ENCODE measurements around the gene MARCOL. TPM values are rescaled to one million over a fixed set of nuclear protein-coding genes. Genes with fewer than 3 reads are reported as not detected.
"Not testable (repeated sequence)": the region's sequence is repeated elsewhere in the genome, so short reads cannot be mapped to it uniquely, and the experiment has no call there.

MARCOL gene
- total RNA-seq, 1 experiment from 2014 or later, result not detected

DNA sequence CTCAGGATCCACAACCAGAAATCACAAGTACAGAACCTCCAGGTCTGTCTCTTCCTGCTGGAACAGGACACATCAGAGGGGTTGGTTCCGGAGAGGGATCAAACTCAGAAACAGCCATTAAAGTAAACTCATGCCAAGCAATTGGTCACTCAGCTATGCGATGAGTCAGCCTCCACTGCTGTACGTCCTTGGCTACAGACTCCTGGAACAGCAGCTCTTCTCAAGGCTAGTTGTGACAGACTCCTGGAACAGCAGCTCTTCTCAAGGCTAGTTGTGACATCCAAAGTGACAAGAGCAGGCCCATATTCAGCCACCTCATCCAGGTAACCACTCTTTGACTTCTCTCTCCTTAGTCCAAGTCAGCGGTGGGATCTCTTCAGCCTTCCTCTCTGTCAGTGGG is 30.2 kb downstream of the MARCOL start, which contains the start of gene SPINK13:
Gene SPINK13, plus strand, starts transcription at position 229 of the 400 bp plus-strand sequence. CDS start 1,279 bp downstream, outside the sequence.
- Histone ChIP-seq H3K27me3 (ENCODE audit: control insufficient read depth, insufficient read depth, low read length) (no peaks in the 10 kb centered on the region), H3K9me3 (ENCODE audit: control insufficient read depth, insufficient read depth, low read depth, low read length) (no peaks in the 10 kb centered on the region), H3K27ac (ENCODE audit: low read length) (no peak within 1 kb of the TSS), H3K4me3 (ENCODE audit: low read depth in 2 of 2, low read length in 2 of 2) (no peak within 1 kb of the TSS), H3K36me3 (ENCODE audit: control insufficient read depth, insufficient read depth, low read length) (no peaks in the 10 kb centered on the region), H3K4me1 (ENCODE audit: control insufficient read depth, insufficient read depth, low read length) (no peaks in the 10 kb centered on the region)
- DNase-seq (ENCODE audit: low read depth, low spot score) (no peak), ATAC-seq (no peak)
- ChIA-PET POLR2A (no interaction called here), CTCF (no interaction called here)
- no TSS peak for BruUV-seq (replicated peaks)
- no peak for TF ChIP-seq POLR2AphosphoS5 (IDR thresholded peaks at IDR 0.05; ENCODE audit: low read depth, low read length)
- no peak for TF ChIP-seq TCF7L2 (IDR thresholded peaks at IDR 0.05; ENCODE audit: low read depth, low read length)
- TF ChIP-seq SIN3A (IDR thresholded peaks at IDR 0.05; ENCODE audit: borderline replicate concordance, insufficient read depth, low read depth, low read length), result no peak
- TF ChIP-seq, protein P1, sequence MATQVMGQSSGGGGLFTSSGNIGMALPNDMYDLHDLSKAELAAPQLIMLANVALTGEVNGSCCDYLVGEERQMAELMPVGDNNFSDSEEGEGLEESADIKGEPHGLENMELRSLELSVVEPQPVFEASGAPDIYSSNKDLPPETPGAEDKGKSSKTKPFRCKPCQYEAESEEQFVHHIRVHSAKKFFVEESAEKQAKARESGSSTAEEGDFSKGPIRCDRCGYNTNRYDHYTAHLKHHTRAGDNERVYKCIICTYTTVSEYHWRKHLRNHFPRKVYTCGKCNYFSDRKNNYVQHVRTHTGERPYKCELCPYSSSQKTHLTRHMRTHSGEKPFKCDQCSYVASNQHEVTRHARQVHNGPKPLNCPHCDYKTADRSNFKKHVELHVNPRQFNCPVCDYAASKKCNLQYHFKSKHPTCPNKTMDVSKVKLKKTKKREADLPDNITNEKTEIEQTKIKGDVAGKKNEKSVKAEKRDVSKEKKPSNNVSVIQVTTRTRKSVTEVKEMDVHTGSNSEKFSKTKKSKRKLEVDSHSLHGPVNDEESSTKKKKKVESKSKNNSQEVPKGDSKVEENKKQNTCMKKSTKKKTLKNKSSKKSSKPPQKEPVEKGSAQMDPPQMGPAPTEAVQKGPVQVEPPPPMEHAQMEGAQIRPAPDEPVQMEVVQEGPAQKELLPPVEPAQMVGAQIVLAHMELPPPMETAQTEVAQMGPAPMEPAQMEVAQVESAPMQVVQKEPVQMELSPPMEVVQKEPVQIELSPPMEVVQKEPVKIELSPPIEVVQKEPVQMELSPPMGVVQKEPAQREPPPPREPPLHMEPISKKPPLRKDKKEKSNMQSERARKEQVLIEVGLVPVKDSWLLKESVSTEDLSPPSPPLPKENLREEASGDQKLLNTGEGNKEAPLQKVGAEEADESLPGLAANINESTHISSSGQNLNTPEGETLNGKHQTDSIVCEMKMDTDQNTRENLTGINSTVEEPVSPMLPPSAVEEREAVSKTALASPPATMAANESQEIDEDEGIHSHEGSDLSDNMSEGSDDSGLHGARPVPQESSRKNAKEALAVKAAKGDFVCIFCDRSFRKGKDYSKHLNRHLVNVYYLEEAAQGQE (IDR thresholded peaks at IDR 0.05; ENCODE audit: insufficient read depth in 1 of 2, low read depth in 2 of 2, low read length in 1 of 2), result no peak
- intact Hi-C loops (cut with micrococcal nuclease; ENCODE audit: unreplicated experiment), result no loop called here
- in situ Hi-C loops (cut with HindIII; ENCODE audit: low pct_unique_long_range_greater_than_20kb, low sequenced_read_pairs), result no loop called here

DNA sequence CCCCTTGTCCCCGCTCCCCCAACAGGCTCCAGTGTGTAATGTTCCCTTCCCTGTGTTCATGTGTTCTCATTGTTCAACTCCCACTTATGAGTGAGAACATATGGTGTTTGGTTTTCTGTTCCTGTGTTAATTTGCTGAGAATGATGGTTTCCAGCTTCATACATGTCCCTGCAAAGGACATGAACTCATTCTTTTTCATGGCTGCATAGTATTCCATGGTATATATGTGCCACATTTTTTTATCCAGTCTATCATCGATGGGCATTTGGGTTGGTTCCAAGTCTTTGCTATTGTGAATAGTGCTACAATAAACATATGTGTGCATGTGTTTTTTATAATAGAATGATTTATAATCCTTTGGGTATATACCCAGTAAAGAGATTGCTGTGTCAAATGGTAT is 36.8 kb downstream of the MARCOL start:
- DNase-seq (ENCODE audit: low read depth, low spot score); CTCF ChIA-PET; POLR2A ChIA-PET; BruUV-seq (replicated peaks); H3K27ac ChIP-seq (ENCODE audit: low read length); H3K9me3 ChIP-seq (ENCODE audit: control insufficient read depth, insufficient read depth, low read depth, low read length); H3K4me1 ChIP-seq (ENCODE audit: control insufficient read depth, insufficient read depth, low read length); ATAC-seq; H3K36me3 ChIP-seq (ENCODE audit: control insufficient read depth, insufficient read depth, low read length); in situ Hi-C loops (cut with HindIII; ENCODE audit: low pct_unique_long_range_greater_than_20kb, low sequenced_read_pairs); H3K27me3 ChIP-seq (ENCODE audit: control insufficient read depth, insufficient read depth, low read length); intact Hi-C loops (cut with micrococcal nuclease; ENCODE audit: unreplicated experiment); H3K4me3 ChIP-seq (ENCODE audit: low read depth in 2 of 2, low read length in 2 of 2): not testable (repeated sequence)

DNA sequence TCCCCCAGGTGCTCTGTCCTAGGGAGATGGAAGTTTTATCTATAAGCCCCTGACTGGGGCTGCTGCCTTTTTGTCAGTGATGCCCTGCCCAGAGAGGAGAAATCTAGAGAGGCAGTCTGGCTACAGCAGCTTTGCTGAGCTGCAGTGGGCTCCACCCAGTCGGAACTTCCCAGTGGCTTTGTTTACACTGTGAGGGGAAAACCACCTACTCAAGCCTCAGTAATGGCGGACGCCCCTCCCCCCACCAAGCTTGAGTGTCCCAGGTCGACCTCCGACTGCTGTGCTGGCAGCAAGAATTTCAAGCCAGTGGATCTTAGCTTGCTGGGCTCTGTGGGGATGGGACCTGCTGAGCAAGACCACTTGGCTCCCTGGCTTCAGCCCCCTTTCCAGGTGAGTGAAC is 42.6 kb downstream of the MARCOL start:
- H3K27ac ChIP-seq (ENCODE audit: low read length); H3K4me3 ChIP-seq (ENCODE audit: low read depth in 2 of 2, low read length in 2 of 2); in situ Hi-C loops (cut with HindIII; ENCODE audit: low pct_unique_long_range_greater_than_20kb, low sequenced_read_pairs); DNase-seq (ENCODE audit: low read depth, low spot score); H3K27me3 ChIP-seq (ENCODE audit: control insufficient read depth, insufficient read depth, low read length); H3K4me1 ChIP-seq (ENCODE audit: control insufficient read depth, insufficient read depth, low read length); CTCF ChIA-PET; POLR2A ChIA-PET; intact Hi-C loops (cut with micrococcal nuclease; ENCODE audit: unreplicated experiment); H3K36me3 ChIP-seq (ENCODE audit: control insufficient read depth, insufficient read depth, low read length); H3K9me3 ChIP-seq (ENCODE audit: control insufficient read depth, insufficient read depth, low read depth, low read length); BruUV-seq (replicated peaks); ATAC-seq: not testable (repeated sequence)

DNA sequence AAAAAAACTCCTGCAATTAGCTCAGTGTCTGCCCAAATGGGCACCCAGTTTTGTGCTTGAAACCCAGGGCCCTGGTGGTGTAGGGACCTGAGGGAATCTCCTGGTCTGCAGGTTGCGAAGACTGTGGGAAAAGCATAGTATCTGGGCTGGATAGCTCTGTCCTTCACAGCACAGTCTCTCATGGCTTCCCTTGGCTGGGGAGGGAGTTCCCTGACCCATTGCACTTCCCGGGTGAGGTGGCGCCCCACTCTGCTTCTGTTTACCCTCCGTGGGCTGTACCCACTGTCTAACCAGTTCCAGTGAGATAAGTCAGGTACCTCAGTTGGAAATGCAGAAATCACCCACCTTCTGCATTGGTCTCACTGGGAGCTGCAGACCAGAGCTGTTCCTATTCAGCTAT is 43.0 kb downstream of the MARCOL start:
- intact Hi-C loops (cut with micrococcal nuclease; ENCODE audit: unreplicated experiment); H3K4me1 ChIP-seq (ENCODE audit: control insufficient read depth, insufficient read depth, low read length); H3K4me3 ChIP-seq (ENCODE audit: low read depth in 2 of 2, low read length in 2 of 2); H3K27me3 ChIP-seq (ENCODE audit: control insufficient read depth, insufficient read depth, low read length); DNase-seq (ENCODE audit: low read depth, low spot score); H3K27ac ChIP-seq (ENCODE audit: low read length); BruUV-seq (replicated peaks); H3K9me3 ChIP-seq (ENCODE audit: control insufficient read depth, insufficient read depth, low read depth, low read length); ATAC-seq; POLR2A ChIA-PET; in situ Hi-C loops (cut with HindIII; ENCODE audit: low pct_unique_long_range_greater_than_20kb, low sequenced_read_pairs); H3K36me3 ChIP-seq (ENCODE audit: control insufficient read depth, insufficient read depth, low read length); CTCF ChIA-PET: not testable (repeated sequence)

Measured in Panc1 (cell line).